Renal cortical epithelial cell (primary cell): ENCODE results near the gene TMCO6. TPM values are rescaled to one million over a fixed set of nuclear protein-coding genes. Genes with fewer than 3 reads are reported as not detected.
A peak's percentile ranks its signal among the peaks of the same experiment; 100 is the strongest.
"Not testable (repeated sequence)": the region's sequence is repeated elsewhere in the genome, so short reads cannot be mapped to it uniquely, and the experiment has no call there.

Experiments
- DNase-seq: peaks from one replicate; pipeline ENCODE4 v3.0.0-alpha.2; 2011; ENCODE audit warnings: low read depth
- total RNA-seq: library from RNA; depleted of rRNA; stranded (reverse); fragments of >200 nt; gene quantifications from 2 replicates; pipeline ENCODE4 v1.2.3, GENCODE V29; 2014

The TMCO6 gene
- total RNA-seq, result 10.9 and 18.9 TPM in 2 replicates

DNA sequence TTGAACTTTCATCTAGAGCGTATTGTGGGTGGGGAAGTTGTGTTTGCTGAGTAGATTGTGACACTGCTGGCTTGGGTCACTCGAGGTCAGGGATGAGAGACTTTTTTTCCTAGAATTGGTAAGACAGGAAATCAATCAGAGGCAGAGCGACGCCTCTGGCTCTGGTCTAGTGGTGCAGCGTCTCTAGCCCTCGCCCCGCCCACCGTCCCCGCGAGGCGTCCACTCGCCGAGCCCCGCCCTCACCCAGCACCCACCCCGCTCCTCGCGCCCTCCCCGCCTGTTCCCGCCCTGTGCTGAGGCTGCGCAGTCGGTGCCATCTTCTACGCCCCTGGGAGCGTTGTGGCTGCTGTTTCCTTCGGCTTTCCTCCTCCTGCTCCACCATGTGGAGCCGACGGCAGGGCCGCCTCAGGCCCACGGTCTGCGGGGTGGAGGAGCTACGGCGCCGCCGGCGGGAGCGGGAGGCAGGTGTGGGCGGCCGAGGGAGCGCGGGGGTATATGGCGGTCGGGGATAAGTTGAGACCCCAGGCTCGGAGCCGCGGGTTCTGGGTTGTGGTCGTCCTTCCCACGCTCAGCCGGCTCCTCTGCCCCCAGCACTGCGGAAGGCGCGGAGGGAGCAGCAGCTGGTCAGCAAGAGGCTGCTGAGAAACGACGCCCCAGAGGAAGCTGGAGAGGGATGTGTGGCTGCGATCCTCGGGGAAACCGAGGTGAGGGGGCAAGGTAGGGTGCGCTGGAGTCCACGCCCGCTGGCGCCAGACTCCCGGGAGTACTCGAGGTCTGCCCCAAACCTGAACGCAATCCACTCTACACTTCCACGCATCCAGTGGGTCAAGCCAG is at the start of gene TMCO6:
Gene TMCO6, plus strand, starts transcription at position 304 of the 834 bp plus-strand sequence. Its CDS starts 77 bp downstream, at position 381.
- DNase-seq, result peak; percentile 90

DNA sequence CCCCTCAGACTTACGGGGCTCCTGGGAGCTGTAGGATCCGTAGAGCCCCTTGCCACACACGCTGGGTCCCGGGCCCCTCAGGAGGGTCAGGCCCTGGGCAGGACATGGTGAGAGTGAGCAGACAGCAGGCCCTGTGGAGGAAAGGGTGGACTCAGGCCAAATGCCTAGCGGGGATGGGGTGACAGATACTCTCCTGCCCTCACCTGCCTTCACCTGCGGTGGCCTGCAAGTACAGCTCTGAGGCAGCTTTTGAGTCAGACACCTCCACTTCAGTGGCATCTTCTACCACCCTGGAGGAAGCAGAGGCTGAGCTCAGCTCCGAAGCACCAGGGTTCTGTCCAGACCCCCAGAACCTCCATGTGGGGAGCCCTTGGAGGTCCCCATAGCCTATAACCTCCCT is 48.4 kb upstream of the TMCO6 start:
- no peak for DNase-seq

DNA sequence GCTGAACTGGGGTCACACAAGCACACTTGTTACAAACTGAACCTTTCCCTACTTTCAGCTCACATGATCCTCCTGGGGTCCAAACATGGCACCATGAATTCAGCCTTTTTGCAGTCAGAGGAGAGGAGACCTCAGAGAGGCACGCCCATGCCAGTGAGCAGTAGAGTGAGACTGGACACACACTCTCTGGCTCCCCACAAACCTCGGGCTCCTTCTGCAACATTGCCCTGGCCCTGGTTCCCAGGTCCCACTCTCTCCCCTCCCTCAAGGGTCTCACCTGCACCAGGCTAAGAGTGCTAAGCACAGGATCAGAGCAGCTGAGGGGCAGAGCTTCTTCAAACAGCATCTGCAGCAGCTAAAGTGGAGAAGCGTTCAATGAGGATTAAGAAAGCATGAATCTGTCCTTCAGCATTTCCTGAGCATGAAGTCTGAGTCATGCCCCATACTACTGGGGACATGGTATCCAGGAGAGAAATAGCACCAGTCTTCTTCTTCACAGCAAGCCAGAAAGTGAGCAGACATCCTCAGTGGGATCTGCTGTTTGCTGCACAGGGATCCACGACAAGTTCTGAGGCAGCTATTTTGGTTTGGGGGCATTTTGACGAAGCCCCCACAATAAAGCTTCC is 47.4 kb upstream of the TMCO6 start:
- peak; percentile 60 for DNase-seq

DNA sequence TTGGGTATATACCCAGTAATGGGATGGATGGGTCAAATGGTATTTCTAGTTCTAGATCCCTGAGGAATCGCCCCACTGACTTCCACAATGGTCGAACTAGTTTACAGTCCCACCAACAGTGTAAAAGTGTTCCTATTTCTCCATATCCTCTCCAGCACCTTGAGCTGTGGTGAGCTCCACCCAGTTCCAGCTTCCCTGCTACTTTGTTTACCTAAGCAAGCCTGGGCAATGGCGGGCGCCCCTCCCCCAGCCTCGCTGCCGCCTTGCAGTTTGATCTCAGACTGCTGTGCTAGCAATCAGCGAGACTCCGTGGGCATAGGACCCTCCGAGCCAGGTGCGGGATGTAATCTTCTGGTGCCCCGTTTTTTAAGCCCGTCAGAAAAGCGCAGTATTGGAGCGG is 46.2 kb upstream of the TMCO6 start:
- DNase-seq, result not testable (repeated sequence)

DNA sequence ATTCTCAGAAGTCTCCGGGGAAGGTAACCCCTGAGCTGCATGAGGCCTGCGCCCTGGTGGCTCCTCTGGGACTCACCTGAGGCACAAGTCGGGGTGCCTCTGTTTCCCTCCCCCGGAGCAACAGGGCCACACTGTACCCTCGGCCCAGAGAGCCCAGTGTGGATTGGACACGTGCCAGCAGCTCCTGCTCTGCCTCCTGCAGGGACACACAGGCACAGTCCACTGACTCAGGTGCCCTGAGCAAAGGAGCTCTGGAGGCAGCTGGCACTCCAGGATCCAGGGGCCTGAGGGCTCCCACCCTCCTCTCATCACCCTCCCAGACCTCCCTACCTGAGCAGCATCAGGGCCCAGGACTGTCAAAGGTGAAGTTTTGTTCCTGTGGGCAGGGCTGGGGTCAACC is 45.1 kb upstream of the TMCO6 start:
- DNase-seq, result no peak

DNA sequence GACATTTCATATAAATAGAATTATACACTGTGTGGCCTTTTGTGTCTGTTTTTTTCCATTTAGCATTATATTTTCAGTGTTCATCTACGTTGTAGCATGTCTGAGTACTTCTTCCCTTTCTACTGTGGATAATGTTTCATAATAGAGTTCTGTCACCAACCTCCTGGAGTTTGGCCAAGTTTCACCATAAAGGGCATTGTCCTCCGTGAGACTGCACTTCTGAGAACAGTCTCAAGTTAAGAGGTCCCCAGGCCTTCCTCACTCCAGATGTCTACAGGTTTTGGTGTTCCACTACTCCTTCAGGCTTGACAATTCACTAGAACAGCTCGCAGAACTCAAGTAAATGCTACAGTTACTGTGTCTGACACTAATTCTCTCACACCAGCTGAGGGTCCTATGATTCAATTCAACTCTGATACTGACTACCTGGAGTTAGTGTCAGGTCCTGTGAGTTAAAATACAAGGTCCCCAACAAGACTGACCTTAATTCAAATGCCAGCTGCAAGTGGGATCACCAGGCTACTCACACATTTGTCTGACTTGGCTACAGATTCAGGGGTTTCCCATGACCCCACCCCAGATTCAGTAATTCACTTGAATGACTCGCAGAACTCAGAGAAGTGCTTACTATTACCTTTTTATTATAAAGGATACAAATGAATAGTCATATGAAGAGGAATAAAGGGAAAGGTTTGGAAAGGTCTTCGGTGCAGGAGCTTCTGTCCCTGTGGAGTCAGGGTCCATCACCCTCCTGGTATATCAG is 43.5 kb upstream of the TMCO6 start:
- no peak for DNase-seq

DNA sequence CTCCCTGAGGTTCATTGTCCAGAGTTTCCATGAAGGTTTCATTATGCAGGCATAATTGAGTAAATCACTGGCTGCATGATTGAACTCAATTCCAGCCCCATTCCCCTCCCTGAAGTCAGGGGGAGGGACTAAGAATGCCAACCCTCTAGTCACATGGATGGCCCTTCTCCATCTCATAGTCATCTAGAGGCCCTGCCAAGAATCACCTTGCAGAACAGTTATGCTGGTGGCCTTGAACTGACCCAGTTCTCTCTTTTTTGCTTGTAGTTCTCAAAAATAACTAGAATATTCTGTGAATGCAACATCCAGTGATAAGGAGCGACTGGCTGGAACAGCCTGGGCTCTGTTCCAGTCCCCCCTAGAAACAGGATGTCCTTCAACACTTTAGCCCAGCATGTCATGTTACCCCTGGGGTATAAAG is 42.9 kb upstream of the TMCO6 start:
- DNase-seq, result peak; percentile 66

DNA sequence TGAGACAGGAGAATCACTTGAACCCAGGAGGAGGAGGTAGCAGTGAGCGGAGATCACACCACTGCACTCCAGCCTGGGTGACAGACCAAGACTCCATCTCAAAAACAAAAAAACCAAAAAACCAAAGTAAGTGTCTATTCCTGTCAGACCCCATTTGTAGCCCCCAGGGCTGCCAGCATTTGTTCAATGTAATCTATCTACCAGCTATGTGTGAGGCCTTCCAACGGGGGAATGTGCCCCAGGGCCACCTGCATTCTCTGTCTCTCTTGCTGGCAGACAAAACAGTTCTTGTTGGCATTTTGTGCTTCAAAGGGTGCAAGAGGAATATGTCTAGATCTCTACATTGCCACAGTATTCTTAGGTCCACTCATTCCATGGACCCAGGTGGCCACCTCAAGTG is 40.4 kb upstream of the TMCO6 start:
- no peak for DNase-seq

DNA sequence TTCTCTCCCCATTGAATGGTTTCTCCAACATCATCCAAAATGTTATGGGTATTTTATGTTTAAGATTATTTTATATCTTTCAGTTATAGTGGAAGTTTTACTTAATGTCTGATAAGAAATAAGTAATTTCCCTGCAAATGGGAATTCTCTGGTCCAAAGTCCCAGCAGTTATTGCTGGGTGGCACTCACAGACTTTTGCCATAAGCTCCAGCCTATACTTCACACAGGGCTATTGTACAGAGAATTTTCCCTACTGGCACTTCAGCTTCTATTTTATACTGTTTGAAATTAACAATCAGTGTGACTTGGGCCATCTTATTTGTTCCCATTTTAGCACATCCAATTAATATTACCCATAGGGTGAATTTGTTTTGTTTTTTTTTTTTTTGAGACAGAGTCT is 39.2 kb upstream of the TMCO6 start:
- DNase-seq, result no peak

DNA sequence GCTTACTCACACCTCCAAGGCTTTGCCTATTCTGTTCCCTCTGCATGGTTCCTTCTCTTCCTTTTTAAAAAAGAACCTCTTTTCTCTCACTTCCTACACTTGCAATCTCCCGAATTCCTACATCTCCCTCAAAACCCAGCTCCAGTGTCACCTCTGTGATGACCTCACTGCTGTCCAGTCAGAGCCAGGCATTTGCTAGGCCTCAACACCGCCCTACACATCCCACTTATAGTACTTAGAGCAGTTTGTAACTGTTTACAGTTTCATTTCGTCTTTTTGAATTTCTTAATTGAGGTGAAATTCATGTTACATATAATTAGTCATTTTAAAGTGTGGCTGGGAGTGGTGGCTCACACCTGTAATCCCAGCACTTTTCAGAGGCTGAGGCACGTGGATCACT is 37.1 kb upstream of the TMCO6 start:
- DNase-seq, result no peak

DNA sequence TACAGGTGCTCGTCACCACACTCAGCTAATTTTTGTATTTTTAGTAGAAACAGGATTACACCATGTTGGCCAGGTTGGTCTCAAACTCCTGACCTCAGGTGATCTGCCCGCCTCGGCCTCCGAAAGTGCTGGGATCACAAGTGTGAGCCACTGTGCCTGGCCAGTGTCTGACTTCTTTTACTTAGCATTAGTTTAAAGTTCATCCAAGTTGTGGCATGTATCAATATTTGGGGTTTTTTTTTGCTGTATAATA is 35.9 kb upstream of the TMCO6 start:
- not testable (repeated sequence) for DNase-seq

DNA sequence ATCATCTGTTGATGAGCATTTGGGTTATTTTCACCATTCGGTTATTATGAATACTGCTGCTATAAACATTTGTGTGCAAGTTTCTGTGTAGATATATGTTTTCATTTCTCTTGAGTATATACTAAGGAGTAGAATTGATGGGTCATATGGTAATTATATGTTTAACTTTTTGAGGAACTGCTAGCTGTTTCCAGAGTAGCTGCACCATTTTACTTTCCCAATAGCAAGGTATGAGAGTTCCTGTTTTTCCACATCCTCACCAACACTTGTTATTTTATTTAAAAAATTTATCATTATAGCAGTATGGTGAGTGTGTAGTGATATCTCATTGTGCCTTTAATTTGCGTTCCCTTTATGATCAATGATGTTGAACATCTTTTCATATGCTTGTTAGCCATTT is 35.5 kb upstream of the TMCO6 start:
- no peak for DNase-seq

DNA sequence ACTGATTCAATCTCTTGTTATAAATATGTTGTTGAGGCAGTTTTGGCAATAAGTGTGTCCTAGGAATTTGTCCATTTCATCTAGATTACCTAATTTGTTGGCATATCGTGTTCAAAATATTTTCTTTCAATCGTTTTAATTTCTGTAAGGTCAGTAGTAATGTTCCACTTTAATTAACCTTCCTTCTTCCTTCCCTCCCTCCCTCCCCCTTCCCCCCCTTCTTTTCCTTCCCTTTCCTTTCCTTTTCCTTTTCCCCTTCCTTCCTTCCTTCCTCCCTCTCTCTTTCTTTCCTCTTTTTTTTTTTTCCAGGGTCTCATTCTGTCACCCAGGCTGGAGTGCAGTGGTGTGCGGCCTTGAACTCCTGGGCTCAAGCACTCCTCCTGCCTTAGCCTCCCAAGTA is 33.4 kb upstream of the TMCO6 start:
- DNase-seq, result no peak

DNA sequence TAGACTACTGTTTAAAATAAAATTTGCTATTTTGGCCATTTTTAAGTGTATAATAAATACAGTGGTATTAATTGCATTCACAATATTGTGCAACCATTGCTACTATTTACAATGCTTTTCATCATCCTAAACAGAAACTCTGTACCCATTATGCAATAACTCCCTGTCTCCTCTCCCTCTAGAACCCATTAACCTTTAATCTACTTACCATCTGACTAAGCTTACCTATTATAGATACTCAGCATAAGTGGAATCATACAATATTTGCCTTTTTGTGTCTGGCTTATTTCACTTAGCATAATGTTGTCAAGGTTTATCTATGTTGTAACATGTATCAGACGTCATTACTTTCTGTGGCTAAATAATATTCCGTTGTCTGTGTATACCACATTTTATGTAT is 32.2 kb upstream of the TMCO6 start:
- DNase-seq, result peak; percentile 31

DNA sequence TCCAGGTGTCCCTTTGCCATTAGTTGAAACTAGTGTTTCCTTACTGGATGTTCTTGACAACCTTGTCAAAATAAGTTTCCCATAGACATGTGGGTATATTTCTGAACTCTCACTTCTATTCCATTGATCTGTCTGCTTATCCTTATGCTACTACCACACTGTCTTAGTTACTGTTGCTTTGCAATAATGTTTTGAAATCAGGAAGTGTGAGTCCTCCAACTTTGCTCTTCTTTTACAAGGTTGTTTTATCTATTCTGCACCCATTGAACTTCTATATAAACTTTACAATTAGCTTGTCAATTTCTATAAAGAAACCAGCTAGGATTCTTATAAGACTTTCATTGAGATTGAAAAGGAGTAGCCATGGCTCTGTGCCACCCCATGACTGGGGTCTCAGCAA is 30.5 kb upstream of the TMCO6 start:
- no peak for DNase-seq

DNA sequence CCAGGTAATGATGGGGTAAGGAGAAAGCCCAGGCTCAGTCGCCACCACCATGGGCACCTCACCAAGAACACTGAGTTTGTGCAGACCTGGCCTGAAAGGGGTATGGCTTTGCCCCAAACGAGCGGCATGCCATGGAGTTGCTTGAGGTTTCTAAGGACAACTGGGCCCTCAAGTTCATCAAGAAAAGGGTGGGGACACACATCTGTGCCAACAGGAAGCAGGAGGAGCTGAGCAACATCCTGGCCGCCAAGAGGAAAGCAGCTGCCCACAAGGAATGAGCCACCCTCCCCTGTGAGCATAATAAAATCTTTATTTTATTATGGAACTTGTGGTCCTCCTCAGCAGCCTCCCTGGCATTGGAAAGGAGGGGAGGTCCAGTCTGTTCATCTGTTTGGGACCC is 30.1 kb upstream of the TMCO6 start:
- DNase-seq, result no peak

DNA sequence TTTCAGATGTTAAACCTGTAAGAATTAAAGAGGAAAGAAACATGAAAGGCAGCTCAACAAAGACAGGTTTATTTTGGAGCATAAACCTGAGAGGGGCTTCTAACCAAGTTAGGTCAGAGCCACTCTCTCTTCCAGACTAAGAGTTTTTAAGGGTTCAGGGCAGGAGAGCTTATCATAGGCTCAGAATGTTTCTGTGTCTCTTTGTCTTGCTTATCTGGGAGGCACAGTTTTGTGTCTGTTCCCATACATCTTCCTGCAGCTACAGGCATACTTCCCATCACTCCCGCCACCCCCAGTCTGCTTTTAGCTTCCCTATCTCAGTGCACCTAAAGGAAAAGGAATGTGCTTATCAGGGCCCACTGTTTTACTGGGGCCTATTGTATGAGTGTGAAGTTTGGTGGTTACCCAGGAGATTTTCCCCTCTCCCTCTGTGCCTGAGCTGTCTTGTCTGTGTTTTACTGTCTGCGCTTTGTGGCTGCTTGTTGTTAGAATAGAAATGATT is 28.2 kb upstream of the TMCO6 start:
- DNase-seq, result no peak

DNA sequence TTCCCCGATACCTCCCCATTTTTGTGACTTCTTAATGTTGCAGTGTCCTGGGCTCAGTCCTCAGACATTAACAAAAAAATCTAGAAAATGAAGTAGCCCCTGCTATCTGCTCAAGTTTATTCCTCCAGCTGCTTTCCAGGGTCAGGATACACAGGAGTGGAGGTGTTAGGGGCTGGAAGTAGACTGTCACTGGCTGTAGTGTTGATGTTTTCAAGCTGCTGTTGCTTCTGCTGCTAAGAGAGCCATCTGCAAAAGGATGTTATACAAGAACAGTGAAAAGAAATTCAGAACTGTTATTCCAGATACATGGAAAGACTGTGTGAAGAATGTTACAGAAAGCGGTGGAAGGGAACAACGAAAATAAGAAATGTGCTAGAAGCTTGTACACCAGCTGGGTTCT is 16.9 kb upstream of the TMCO6 start:
- no peak for DNase-seq

DNA sequence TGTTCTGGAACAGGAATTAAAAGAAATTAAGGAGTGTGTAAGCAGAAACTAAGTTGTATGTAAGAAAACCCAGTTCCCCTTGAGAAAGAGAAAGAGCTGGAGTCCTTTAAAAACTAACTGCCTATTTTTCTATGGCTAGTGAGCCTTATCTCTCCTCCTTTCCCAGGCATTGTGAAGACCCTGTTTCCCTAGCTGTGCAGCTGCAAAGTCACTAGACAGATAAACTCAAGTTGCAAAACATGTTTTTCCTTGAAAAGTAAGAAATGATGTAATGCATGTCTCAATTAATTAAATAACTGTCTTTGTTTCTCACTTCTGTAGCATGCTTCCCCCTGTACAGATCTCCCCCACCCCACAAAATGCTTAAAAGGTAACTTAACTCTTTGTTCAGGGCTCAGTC is 16.2 kb upstream of the TMCO6 start:
- not testable (repeated sequence) for DNase-seq

DNA sequence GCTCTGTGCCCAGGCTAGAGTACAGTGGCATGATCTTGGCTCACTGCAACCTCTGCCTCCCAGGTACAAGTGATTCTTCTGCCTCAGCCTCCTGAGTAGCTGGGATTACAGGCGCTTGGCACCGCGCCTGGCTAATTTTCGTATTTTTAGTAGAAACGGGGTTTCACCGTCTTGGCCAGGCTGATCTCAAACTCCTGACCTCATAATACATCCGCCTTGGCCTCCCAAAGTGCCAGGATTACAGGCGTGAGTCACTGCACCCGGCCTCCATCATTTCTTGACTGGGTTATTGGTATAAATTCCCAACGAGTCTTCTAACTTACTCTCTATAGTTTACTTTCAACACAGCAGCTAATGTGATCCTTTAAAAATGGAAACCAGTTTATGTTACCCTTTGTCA is 14.4 kb upstream of the TMCO6 start:
- DNase-seq, result not testable (repeated sequence)

DNA sequence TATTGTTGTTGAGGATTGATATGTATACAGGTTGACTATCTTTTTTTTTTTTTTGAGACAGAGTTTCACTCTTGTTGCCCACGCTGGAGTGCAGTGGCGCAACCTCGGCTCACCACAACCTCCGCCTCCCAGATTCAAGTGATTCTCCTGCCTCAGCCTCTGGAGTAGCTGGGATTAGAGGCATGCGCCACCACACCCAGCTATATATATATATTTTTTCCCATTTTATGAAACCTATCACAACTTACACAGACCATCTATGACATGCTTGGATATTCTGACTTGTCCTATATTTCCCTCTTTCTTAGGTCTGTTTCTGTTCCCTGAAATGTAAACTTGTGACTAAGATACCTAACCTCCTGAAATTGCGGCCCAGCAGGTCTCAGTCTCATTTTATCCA is 11.3 kb upstream of the TMCO6 start:
- DNase-seq, result no peak

DNA sequence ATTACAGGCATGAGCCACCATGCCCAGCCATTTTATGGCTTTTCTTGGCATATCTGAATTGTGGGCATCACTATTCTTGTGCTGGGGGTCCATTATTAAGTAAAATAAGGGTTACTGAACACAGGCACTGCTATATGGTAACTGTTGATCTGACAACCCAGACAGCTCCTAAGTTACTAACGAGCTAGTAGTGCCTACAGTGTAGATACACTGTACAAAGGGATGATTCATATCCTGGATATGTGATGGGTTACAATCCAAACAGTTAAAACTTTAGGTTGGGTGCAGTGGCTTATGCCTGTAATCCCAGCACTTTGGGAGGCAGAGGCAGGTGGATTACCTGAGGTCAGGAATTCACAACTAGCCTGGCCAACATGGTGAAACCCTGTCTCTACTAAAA is 10.5 kb upstream of the TMCO6 start:
- DNase-seq, result no peak
